Measurements from ENCODE around the gene UNC5B. TPM values are rescaled to one million over a fixed set of nuclear protein-coding genes. Genes with fewer than 3 reads are reported as not detected.

The UNC5B gene
- total and polyA plus RNA-seq, 2 experiments from 2014 or later: 2.7 to 6.5 TPM

DNA sequence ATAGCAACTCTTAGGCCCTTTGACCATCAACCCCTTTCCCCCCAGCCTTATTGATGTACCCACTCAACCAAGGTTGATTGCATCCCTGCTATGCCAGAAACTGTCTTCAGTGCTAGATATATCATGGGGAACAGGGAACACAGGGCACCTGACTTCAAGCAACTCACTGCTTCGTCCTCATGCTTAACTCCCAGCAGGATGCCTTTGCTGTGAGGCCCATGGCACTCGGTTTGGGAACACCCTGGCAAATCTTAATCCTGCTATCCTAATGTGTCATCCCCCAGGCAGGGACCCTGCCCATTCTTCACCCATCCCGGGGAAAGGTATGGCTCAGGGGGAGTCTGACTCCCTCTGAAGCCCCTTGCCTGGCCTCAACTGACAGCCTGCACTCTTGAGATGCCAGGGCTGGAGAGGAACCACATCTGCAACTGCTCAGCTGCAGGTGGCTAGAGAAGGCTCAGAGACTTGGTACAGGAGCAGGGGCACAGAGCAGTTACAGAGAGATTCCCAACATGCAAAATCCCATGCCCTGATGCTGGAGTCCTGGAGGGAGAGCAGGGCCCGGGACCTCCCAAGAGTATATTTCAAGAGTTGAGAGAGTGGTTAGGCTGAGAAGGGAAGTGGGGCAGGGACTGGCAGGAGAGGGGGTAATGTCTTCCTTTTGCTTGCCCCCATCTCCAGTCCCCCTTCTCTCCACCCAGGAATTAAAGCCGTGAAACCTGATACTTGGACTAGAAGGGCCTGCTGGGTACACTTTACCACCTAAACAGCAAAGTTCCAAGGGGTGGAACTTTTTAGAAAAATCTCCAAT is 2.4 kb upstream of the UNC5B start:
- no peaks in the 10 kb centered on the region for H3K36me3 ChIP-seq (ENCODE audit: low read depth)
- no peaks in the 10 kb centered on the region for H3K9me2 ChIP-seq (ENCODE audit: insufficient read depth)
- no peak overlapping the region for H3K27ac ChIP-seq
- no peak overlapping the region for H3K4me2 ChIP-seq (ENCODE audit: unreplicated experiment)
- no peak overlapping the region for H2AFZ ChIP-seq
- peaks cover 12% of the 10 kb centered on the region for H3K4me1 ChIP-seq (ENCODE audit: insufficient read depth)
- 13 to 17% methylated on average over 5 of the region's 5 CpGs for WGBS, 2 experiments (ENCODE audit: low coverage in 1 of 2, low lambda C conversion rate in 2 of 2, missing lambda C conversion rate in 2 of 2)
- no peak for DNase-seq
- no peaks in the 10 kb centered on the region for H3K9me3 ChIP-seq (ENCODE audit: low read depth)
- H3K79me2 ChIP-seq (ENCODE audit: insufficient read depth): peaks cover 2% of the 10 kb centered on the region; the same call in 1 of the 2 replicates
- peaks cover 23% of the 10 kb centered on the region for H3K27me3 ChIP-seq (replicated peaks; ENCODE audit: insufficient read depth)
- no peak overlapping the region for H3K9ac ChIP-seq
- TF ChIP-seq EZH2phosphoT487 (IDR thresholded peaks at IDR 0.05; ENCODE audit: insufficient read depth, low read depth): no peak
- no peak for TF ChIP-seq EZH2 (IDR thresholded peaks at IDR 0.05; ENCODE audit: insufficient read depth, poor library complexity, severe bottlenecking)
- no peaks in the 10 kb centered on the region for H4K20me1 ChIP-seq (ENCODE audit: insufficient read depth)
- no peak overlapping the region for H3K4me3 ChIP-seq
- in situ Hi-C loops (cut with MboI): loop anchor here (10.0 kb wide), 1 partner anchor 285 kb away; no protein-coding TSS in a partner anchor
- H3F3A ChIP-seq (ENCODE audit: insufficient read depth): no peaks in the 10 kb centered on the region

DNA sequence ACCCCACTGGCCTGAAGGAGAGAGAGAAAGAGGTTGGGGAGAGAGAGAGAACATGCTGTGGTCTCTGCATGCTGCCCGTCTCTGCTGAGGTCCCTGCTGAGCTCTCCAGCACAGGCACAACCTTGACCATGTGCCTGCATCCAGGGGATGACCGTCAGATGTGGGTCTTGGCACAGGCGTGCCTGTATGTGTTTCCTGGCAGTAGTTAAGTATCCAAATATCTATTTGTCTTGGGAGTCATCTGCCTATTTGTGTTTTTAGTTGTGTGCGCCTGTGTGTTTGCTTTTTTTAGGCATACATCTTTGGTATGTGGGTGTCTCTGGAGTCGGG is 1.9 kb upstream of the UNC5B start:
- Histone ChIP-seq H4K20me1 (ENCODE audit: insufficient read depth) (no peaks in the 10 kb centered on the region), H3K9me2 (ENCODE audit: insufficient read depth) (no peaks in the 10 kb centered on the region), H3K9ac (no peak overlapping the region), H3F3A (ENCODE audit: insufficient read depth) (no peaks in the 10 kb centered on the region), H3K27me3 (replicated peaks; ENCODE audit: insufficient read depth) (peaks cover 23% of the 10 kb centered on the region), H3K4me2 (ENCODE audit: unreplicated experiment) (no peak overlapping the region), H2AFZ (no peak overlapping the region), H3K36me3 (ENCODE audit: low read depth) (no peaks in the 10 kb centered on the region), H3K9me3 (ENCODE audit: low read depth) (no peaks in the 10 kb centered on the region), H3K4me3 (no peak overlapping the region), H3K79me2 (ENCODE audit: insufficient read depth) (peaks cover 8% of the 10 kb centered on the region), H3K4me1 (ENCODE audit: insufficient read depth) (peaks cover 6% of the 10 kb centered on the region), H3K27ac (no peak overlapping the region)
- WGBS, 2 experiments (ENCODE audit: low coverage in 1 of 2, low lambda C conversion rate in 2 of 2, missing lambda C conversion rate in 2 of 2): 27 to 31% methylated on average over 5 of the region's 5 CpGs
- TF ChIP-seq EZH2phosphoT487 (IDR thresholded peaks at IDR 0.05; ENCODE audit: insufficient read depth, low read depth): no peak
- TF ChIP-seq EZH2 (IDR thresholded peaks at IDR 0.05; ENCODE audit: insufficient read depth, poor library complexity, severe bottlenecking): no peak
- in situ Hi-C loops (cut with MboI): no loop called here
- DNase-seq: no peak

GRCh38 chr10:71211053-71211452 is 1.3 kb upstream of the UNC5B start:
- DNase-seq: no peak
- Histone ChIP-seq H4K20me1 (ENCODE audit: insufficient read depth) (no peaks in the 10 kb centered on the region), H3K9me2 (ENCODE audit: insufficient read depth) (no peaks in the 10 kb centered on the region), H3K4me2 (ENCODE audit: unreplicated experiment) (no peak overlapping the region), H2AFZ (no peak overlapping the region), H3K9ac (no peak overlapping the region), H3K27ac (no peak overlapping the region), H3K4me1 (ENCODE audit: insufficient read depth) (0 out of 2 replicates have a peak, but pooled peaks cover under 1% of the 10 kb centered on the region), H3F3A (ENCODE audit: insufficient read depth) (no peaks in the 10 kb centered on the region), H3K27me3 (replicated peaks; ENCODE audit: insufficient read depth) (peaks cover 23% of the 10 kb centered on the region), H3K4me3 (no peak overlapping the region), H3K79me2 (ENCODE audit: insufficient read depth) (peaks cover 13% of the 10 kb centered on the region), H3K36me3 (ENCODE audit: low read depth) (no peaks in the 10 kb centered on the region), H3K9me3 (ENCODE audit: low read depth) (no peaks in the 10 kb centered on the region)
- no peak for TF ChIP-seq EZH2phosphoT487 (IDR thresholded peaks at IDR 0.05; ENCODE audit: insufficient read depth, low read depth)
- TF ChIP-seq EZH2 (IDR thresholded peaks at IDR 0.05; ENCODE audit: insufficient read depth, poor library complexity, severe bottlenecking): no peak
- in situ Hi-C loops (cut with MboI): no loop called here
- WGBS, 2 experiments (ENCODE audit: low coverage in 1 of 2, low lambda C conversion rate in 2 of 2, missing lambda C conversion rate in 2 of 2): 34 to 42% methylated on average over 4 of the region's 4 CpGs

DNA sequence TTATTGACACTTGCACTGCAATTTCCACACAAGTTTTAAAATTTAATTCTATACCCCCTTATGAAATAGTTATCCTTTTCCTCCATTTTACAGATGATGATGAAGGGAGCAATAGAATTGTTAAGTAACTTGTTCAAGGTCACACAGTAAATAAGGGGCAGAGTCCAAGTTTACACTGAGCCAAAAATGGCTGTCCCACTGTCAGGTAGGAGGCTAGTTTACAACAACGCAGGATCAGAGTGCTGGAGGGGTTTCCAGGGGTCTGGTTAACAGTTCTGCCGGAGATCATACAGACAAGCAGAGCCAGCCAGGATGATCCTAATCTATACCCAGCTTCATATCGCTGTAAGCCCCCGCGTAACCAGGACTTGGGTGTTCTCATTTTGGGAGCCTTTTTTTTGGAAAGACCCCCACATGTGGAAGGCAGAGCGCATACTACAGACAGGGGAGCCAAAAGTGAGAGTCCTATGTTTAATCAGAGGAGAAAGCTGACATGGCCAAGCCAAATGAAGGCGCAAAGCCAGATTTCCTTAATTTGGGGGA is 524 bp upstream of the UNC5B start:
- peak overlapping the region; percentile 75 for H3K4me3 ChIP-seq
- H3K27me3 ChIP-seq (replicated peaks; ENCODE audit: insufficient read depth): peaks cover 23% of the 10 kb centered on the region
- H3K9me2 ChIP-seq (ENCODE audit: insufficient read depth): no peaks in the 10 kb centered on the region
- peaks cover 5% of the 10 kb centered on the region; the same call in 1 of the 2 replicates for H3K4me1 ChIP-seq (ENCODE audit: insufficient read depth)
- H3K9me3 ChIP-seq (ENCODE audit: low read depth): no peaks in the 10 kb centered on the region
- TF ChIP-seq EZH2phosphoT487 (IDR thresholded peaks at IDR 0.05; ENCODE audit: insufficient read depth, low read depth): no peak
- peak; percentile 44 for TF ChIP-seq EZH2 (IDR thresholded peaks at IDR 0.05; ENCODE audit: insufficient read depth, poor library complexity, severe bottlenecking)
- peak overlapping the region; percentile 55 for H3K9ac ChIP-seq
- no peak for DNase-seq
- peak overlapping the region; percentile 71 for H2AFZ ChIP-seq
- H3K36me3 ChIP-seq (ENCODE audit: low read depth): no peaks in the 10 kb centered on the region
- 1 to 4% methylated on average over 6 to 7 of the region's 7 CpGs for WGBS, 2 experiments (ENCODE audit: low coverage in 1 of 2, low lambda C conversion rate in 2 of 2, missing lambda C conversion rate in 2 of 2)
- in situ Hi-C loops (cut with MboI): no loop called here
- no peak overlapping the region for H3K27ac ChIP-seq
- H3F3A ChIP-seq (ENCODE audit: insufficient read depth): no peaks in the 10 kb centered on the region
- H3K79me2 ChIP-seq (ENCODE audit: insufficient read depth): peaks cover 19% of the 10 kb centered on the region
- H3K4me2 ChIP-seq (ENCODE audit: unreplicated experiment): peak overlapping the region; percentile 97
- H4K20me1 ChIP-seq (ENCODE audit: insufficient read depth): no peaks in the 10 kb centered on the region
